ENCODE results near the gene KANSL1.

KANSL1 gene

GRCh38 chr17:46202424-46202823 lies 9.2 kb upstream of the KANSL1 start:
- H4K20me1 ChIP-seq (ENCODE audit: insufficient read depth, low read length) = no peaks in the 10 kb centered on the region
- no peak overlapping the region for H2AFZ ChIP-seq (ENCODE audit: low read length)
- DNase-seq = no peak
- H3K79me2 ChIP-seq (ENCODE audit: low read length) = peaks cover 15% of the 10 kb centered on the region
- H3F3A ChIP-seq (ENCODE audit: insufficient read depth, low read length) = peaks cover 3% of the 10 kb centered on the region; the same call in 1 of the 2 replicates
- peaks cover 7% of the 10 kb centered on the region for H3K4me1 ChIP-seq (ENCODE audit: low read length)
- H3K27ac ChIP-seq (ENCODE audit: low read length) = no peak overlapping the region
- H3K9me3 ChIP-seq (replicated peaks; ENCODE audit: insufficient read depth, low read length) = no peaks in the 10 kb centered on the region
- TF ChIP-seq EZH2phosphoT487 (IDR thresholded peaks at IDR 0.05; ENCODE audit: low read length) (no peak), EZH2 (optimal IDR thresholded peaks at IDR 0.05; ENCODE audit: low read depth, low read length) (no peak), CTCF (IDR thresholded peaks at IDR 0.05; ENCODE audit: low read length) (no peak)
- no peak overlapping the region for H3K9ac ChIP-seq (ENCODE audit: low read length)
- H3K9me2 ChIP-seq (replicated peaks; ENCODE audit: insufficient read depth, low read length) = no peaks in the 10 kb centered on the region
- H3K27me3 ChIP-seq (replicated peaks; ENCODE audit: insufficient read depth, low read length) = no peaks in the 10 kb centered on the region
- no peaks in the 10 kb centered on the region for H3K36me3 ChIP-seq (replicated peaks; ENCODE audit: insufficient read depth, low read length)
- no peak overlapping the region for H3K4me3 ChIP-seq (ENCODE audit: low read length)
- H3K4me2 ChIP-seq (ENCODE audit: low read depth, low read length) = no peak overlapping the region

GRCh38 chr17:46201491-46201890 lies 8.3 kb upstream of the KANSL1 start:
- H4K20me1 ChIP-seq (ENCODE audit: insufficient read depth, low read length) = no peaks in the 10 kb centered on the region
- H3K9ac ChIP-seq (ENCODE audit: low read length) = no peak overlapping the region
- no peaks in the 10 kb centered on the region for H3K9me2 ChIP-seq (replicated peaks; ENCODE audit: insufficient read depth, low read length)
- no peak overlapping the region for H3K4me2 ChIP-seq (ENCODE audit: low read depth, low read length)
- no peaks in the 10 kb centered on the region for H3K9me3 ChIP-seq (replicated peaks; ENCODE audit: insufficient read depth, low read length)
- peaks cover 22% of the 10 kb centered on the region for H3K79me2 ChIP-seq (ENCODE audit: low read length)
- peaks cover 3% of the 10 kb centered on the region; the same call in 1 of the 2 replicates for H3F3A ChIP-seq (ENCODE audit: insufficient read depth, low read length)
- no peaks in the 10 kb centered on the region for H3K36me3 ChIP-seq (replicated peaks; ENCODE audit: insufficient read depth, low read length)
- no peak overlapping the region for H2AFZ ChIP-seq (ENCODE audit: low read length)
- H3K27me3 ChIP-seq (replicated peaks; ENCODE audit: insufficient read depth, low read length) = no peaks in the 10 kb centered on the region
- no peak for DNase-seq
- peaks cover 13% of the 10 kb centered on the region for H3K4me1 ChIP-seq (ENCODE audit: low read length)
- no peak for TF ChIP-seq EZH2 (optimal IDR thresholded peaks at IDR 0.05; ENCODE audit: low read depth, low read length)
- TF ChIP-seq CTCF (IDR thresholded peaks at IDR 0.05; ENCODE audit: low read length) = no peak
- TF ChIP-seq EZH2phosphoT487 (IDR thresholded peaks at IDR 0.05; ENCODE audit: low read length) = no peak
- no peak overlapping the region for H3K27ac ChIP-seq (ENCODE audit: low read length)
- H3K4me3 ChIP-seq (ENCODE audit: low read length) = no peak overlapping the region

GRCh38 chr17:46200197-46200596 lies 7.0 kb upstream of the KANSL1 start:
- Histone ChIP-seq H3K36me3 (replicated peaks; ENCODE audit: insufficient read depth, low read length) (no peaks in the 10 kb centered on the region), H3K27me3 (replicated peaks; ENCODE audit: insufficient read depth, low read length) (no peaks in the 10 kb centered on the region), H3K4me2 (ENCODE audit: low read depth, low read length) (no peak overlapping the region), H3K9ac (ENCODE audit: low read length) (no peak overlapping the region), H3K4me3 (ENCODE audit: low read length) (no peak overlapping the region), H3K4me1 (ENCODE audit: low read length) (peaks cover 17% of the 10 kb centered on the region), H3K27ac (ENCODE audit: low read length) (no peak overlapping the region), H4K20me1 (ENCODE audit: insufficient read depth, low read length) (no peaks in the 10 kb centered on the region), H3K79me2 (ENCODE audit: low read length) (peaks cover 35% of the 10 kb centered on the region), H2AFZ (ENCODE audit: low read length) (no peak overlapping the region), H3K9me3 (replicated peaks; ENCODE audit: insufficient read depth, low read length) (no peaks in the 10 kb centered on the region), H3F3A (ENCODE audit: insufficient read depth, low read length) (peaks cover 3% of the 10 kb centered on the region; the same call in 1 of the 2 replicates), H3K9me2 (replicated peaks; ENCODE audit: insufficient read depth, low read length) (no peaks in the 10 kb centered on the region)
- no peak for TF ChIP-seq CTCF (IDR thresholded peaks at IDR 0.05; ENCODE audit: low read length)
- no peak for TF ChIP-seq EZH2phosphoT487 (IDR thresholded peaks at IDR 0.05; ENCODE audit: low read length)
- no peak for TF ChIP-seq EZH2 (optimal IDR thresholded peaks at IDR 0.05; ENCODE audit: low read depth, low read length)
- no peak for DNase-seq
